ENCODE measurements around the gene TBC1D4.
A peak's percentile ranks its signal among the peaks of the same experiment; 100 is the strongest.
"Not testable (repeated sequence)": the region's sequence is repeated elsewhere in the genome, so short reads cannot be mapped to it uniquely, and the experiment has no call there.

The TBC1D4 gene

GRCh38 chr13:75352641-75353327 lies 129.2 kb downstream of the TBC1D4 start:
- DNase-seq: peak; percentile 32

- not testable (repeated sequence) for DNase-seq
Observed at GRCh38 chr13:75351538-75351937, 130.4 kb downstream of the TBC1D4 start.

- DNase-seq: no peak
Observed at GRCh38 chr13:75347925-75348324, 134.0 kb downstream of the TBC1D4 start.

GRCh38 chr13:75347457-75347856 lies 134.5 kb downstream of the TBC1D4 start:
- DNase-seq: no peak

- DNase-seq: no peak
Observed at GRCh38 chr13:75345193-75345592, 136.8 kb downstream of the TBC1D4 start.

GRCh38 chr13:75341028-75341427 lies 140.9 kb downstream of the TBC1D4 start:
- no peak for DNase-seq

- no peak for DNase-seq
Observed at GRCh38 chr13:75339635-75340374, 142.2 kb downstream of the TBC1D4 start.

GRCh38 chr13:75334634-75335447 lies 147.1 kb downstream of the TBC1D4 start:
- DNase-seq: no peak

- no peak for DNase-seq
Observed at GRCh38 chr13:75333103-75333502, 148.9 kb downstream of the TBC1D4 start.

- no peak for DNase-seq
Observed at GRCh38 chr13:75331792-75332349, 150.1 kb downstream of the TBC1D4 start.

- no peak for DNase-seq
Observed at GRCh38 chr13:75330770-75331169, 151.2 kb downstream of the TBC1D4 start.

- DNase-seq: no peak
Observed at GRCh38 chr13:75329723-75330122, 152.2 kb downstream of the TBC1D4 start.

GRCh38 chr13:75329097-75329496 lies 152.9 kb downstream of the TBC1D4 start:
- no peak for DNase-seq

GRCh38 chr13:75327135-75327510 lies 154.8 kb downstream of the TBC1D4 start:
- DNase-seq: peak; percentile 24

- DNase-seq: peak; percentile 91
Observed at GRCh38 chr13:75326173-75327134, 155.5 kb downstream of the TBC1D4 start.

- DNase-seq: peak; percentile 20
Observed at GRCh38 chr13:75325711-75326110, 156.3 kb downstream of the TBC1D4 start.

- peak; percentile 25 for DNase-seq
Observed at GRCh38 chr13:75324413-75324940, 157.5 kb downstream of the TBC1D4 start.

- DNase-seq: no peak
Observed at GRCh38 chr13:75321084-75321483, 160.9 kb downstream of the TBC1D4 start.

GRCh38 chr13:75319254-75319653 lies 162.7 kb downstream of the TBC1D4 start:
- DNase-seq: no peak

- no peak for DNase-seq
Observed at GRCh38 chr13:75318138-75318833, 163.7 kb downstream of the TBC1D4 start.

- peak; percentile 32 for DNase-seq
Observed at GRCh38 chr13:75316427-75316826, 165.5 kb downstream of the TBC1D4 start.

Measured in hematopoietic multipotent progenitor cell treated with erythropoietin and hydrocortisone succinate and interleukin-3 and kit ligand, for 6 days (in vitro differentiated cells).